HEK293 (cell line): ENCODE data around the gene CADM1.

ENCODE experiments used
- CTCF ChIA-PET: fragments of 350-600 bp; formaldehyde crosslinking; extraction: SDS; loops from one replicate; lab custom pipeline; 2021; ENCODE audit warnings: antibody characterized with exemption; lab: Yijun Ruan, JAX
- POLR2A ChIA-PET: fragments of 300-600 bp; formaldehyde crosslinking; extraction: SDS; loops from one replicate; lab custom pipeline; 2020; ENCODE audit warnings: antibody characterized with exemption, inconsistent platforms; lab: Yijun Ruan, JAX
- H3K27ac ChIP-seq: fragments of 200-500 bp; sonication (Bioruptor generic); 2 replicates; pipeline ENCODE4 v1.5.1; 2014; ENCODE audit warnings: low read depth, low read length, control low read depth, inconsistent platforms; ENCODE audit errors: extremely low read depth
- H3K36me3 ChIP-seq, 2 experiments: fragments of 200-500 bp in 1 of 2; sonication (Bioruptor generic) in 1 of 2; 1 replicate in 1 of 2; 2 replicates in 1 of 2; pipeline ENCODE4 v1.5.1; 2014 to 2017; ENCODE audit warnings: inconsistent platforms in 2 of 2, low read length in 2 of 2; ENCODE audit not compliant: control insufficient read depth in 2 of 2, insufficient read depth in 1 of 2
- H3K4me1 ChIP-seq: fragments of 200-500 bp; sonication (Bioruptor generic); 2 replicates; pipeline ENCODE4 v1.5.1; 2014; ENCODE audit warnings: mild to moderate bottlenecking, low read length, inconsistent platforms; ENCODE audit not compliant: control insufficient read depth, insufficient read depth
- H3K4me3 ChIP-seq: 2 replicates; pipeline ENCODE4 v1.5.1; 2011; ENCODE audit warnings: low read depth, mild to moderate bottlenecking, control low read depth, low read length, moderate library complexity
- H3K9me3 ChIP-seq: fragments of 200-500 bp; sonication (Bioruptor generic); 2 replicates; pipeline ENCODE4 v1.5.1; 2014; ENCODE audit warnings: low read depth, low read length, inconsistent platforms; ENCODE audit not compliant: control insufficient read depth, insufficient read depth
- GFI1B ChIP-seq: fragments of 450-650 bp; formaldehyde crosslinking; IDR thresholded peaks from 2 replicates; pipeline ENCODE4 v1.5.1; 2016; ENCODE audit warnings: missing biosample characterization, missing genetic modification characterization
- GLIS1 ChIP-seq: fragments of 450-650 bp; formaldehyde crosslinking; IDR thresholded peaks from 2 replicates; pipeline ENCODE4 v1.5.1; 2016; ENCODE audit warnings: missing biosample characterization, missing genetic modification characterization
- HIC1 ChIP-seq: fragments of 450-650 bp; formaldehyde crosslinking; IDR thresholded peaks from 2 replicates; pipeline ENCODE4 v1.5.1; 2016; ENCODE audit warnings: missing biosample characterization, missing genetic modification characterization
- HOXA7 ChIP-seq: sonication (generic); formaldehyde crosslinking; IDR thresholded peaks from 2 replicates; pipeline ENCODE4 v1.8.1; 2022; ENCODE audit warnings: missing genetic modification reagents, borderline replicate concordance
- HOXD13 ChIP-seq: sonication (generic); formaldehyde crosslinking; IDR thresholded peaks from 2 replicates; pipeline ENCODE4 v1.8.0; 2022; ENCODE audit warnings: missing genetic modification reagents, borderline replicate concordance
- KLF9 ChIP-seq: fragments of 450-650 bp; formaldehyde crosslinking; IDR thresholded peaks from 2 replicates; pipeline ENCODE4 v1.5.1; 2016; ENCODE audit warnings: missing biosample characterization, missing genetic modification characterization, low read depth
- OVOL3 ChIP-seq: fragments of 450-650 bp; formaldehyde crosslinking; IDR thresholded peaks from 2 replicates; pipeline ENCODE4 v1.5.1; 2016; ENCODE audit warnings: missing biosample characterization, missing genetic modification characterization
- PRDM1 ChIP-seq: fragments of 450-650 bp; formaldehyde crosslinking; IDR thresholded peaks from 2 replicates; pipeline ENCODE4; 2016; ENCODE audit warnings: missing biosample characterization, missing genetic modification characterization
- PRDM10 ChIP-seq: fragments of 450-650 bp; formaldehyde crosslinking; IDR thresholded peaks from 2 replicates; pipeline ENCODE4 v1.5.1; 2016; ENCODE audit warnings: missing biosample characterization, missing genetic modification characterization
- SP2 ChIP-seq: fragments of 450-650 bp; formaldehyde crosslinking; IDR thresholded peaks from 2 replicates; pipeline ENCODE4 v1.5.1; 2016; ENCODE audit warnings: missing biosample characterization, missing genetic modification characterization
- SP3 ChIP-seq: fragments of 450-650 bp; formaldehyde crosslinking; IDR thresholded peaks from 2 replicates; pipeline ENCODE4 v1.5.1; 2016; ENCODE audit warnings: missing biosample characterization, missing genetic modification characterization
- SP7 ChIP-seq: fragments of 450-650 bp; formaldehyde crosslinking; IDR thresholded peaks from 2 replicates; pipeline ENCODE4 v1.5.1; 2016; ENCODE audit warnings: missing biosample characterization, missing genetic modification characterization
- ZBTB20 ChIP-seq: fragments of 450-650 bp; formaldehyde crosslinking; IDR thresholded peaks from 2 replicates; pipeline ENCODE4 v1.5.1; 2016; ENCODE audit warnings: missing biosample characterization, missing genetic modification characterization
- ZBTB48 ChIP-seq: fragments of 450-650 bp; formaldehyde crosslinking; IDR thresholded peaks from 2 replicates; pipeline ENCODE4 v1.5.1; 2016; ENCODE audit warnings: missing biosample characterization, missing genetic modification characterization
- ZEB2 ChIP-seq: fragments of 450-650 bp; formaldehyde crosslinking; IDR thresholded peaks from 2 replicates; pipeline ENCODE4 v1.5.1; 2016; ENCODE audit warnings: missing biosample characterization, missing genetic modification characterization
- ZFP41 ChIP-seq: fragments of 450-650 bp; formaldehyde crosslinking; IDR thresholded peaks from 2 replicates; pipeline ENCODE4 v1.5.1; 2016; ENCODE audit warnings: missing biosample characterization, missing genetic modification characterization, borderline replicate concordance
- ZNF138 ChIP-seq: fragments of 450-650 bp; formaldehyde crosslinking; IDR thresholded peaks from 2 replicates; pipeline ENCODE4 v1.5.1; 2016; ENCODE audit warnings: missing biosample characterization, missing genetic modification characterization, borderline replicate concordance
- ZNF155 ChIP-seq: fragments of 450-650 bp; formaldehyde crosslinking; IDR thresholded peaks from 2 replicates; pipeline ENCODE4 v1.5.1; 2016; ENCODE audit warnings: missing biosample characterization, missing genetic modification characterization
- ZNF18 ChIP-seq: fragments of 450-650 bp; formaldehyde crosslinking; IDR thresholded peaks from 2 replicates; pipeline ENCODE4 v1.5.1; 2016; ENCODE audit warnings: missing biosample characterization, missing genetic modification characterization
- ZNF311 ChIP-seq: fragments of 450-650 bp; formaldehyde crosslinking; IDR thresholded peaks from 2 replicates; pipeline ENCODE4 v1.5.1; 2017; ENCODE audit warnings: missing biosample characterization, missing genetic modification characterization, borderline replicate concordance
- ZNF394 ChIP-seq: fragments of 450-650 bp; formaldehyde crosslinking; IDR thresholded peaks from 2 replicates; pipeline ENCODE4 v1.5.1; 2016; ENCODE audit warnings: missing biosample characterization, missing genetic modification characterization, mild to moderate bottlenecking, moderate library complexity, borderline replicate concordance
- ZNF510 ChIP-seq: fragments of 450-650 bp; formaldehyde crosslinking; IDR thresholded peaks from 2 replicates; pipeline ENCODE4 v1.5.1; 2018; ENCODE audit warnings: mild to moderate bottlenecking, missing genetic modification characterization, missing biosample characterization; ENCODE audit not compliant: insufficient replicate concordance
- ZNF529 ChIP-seq: fragments of 450-650 bp; formaldehyde crosslinking; IDR thresholded peaks from 2 replicates; pipeline ENCODE4 v1.5.1; 2017; ENCODE audit warnings: missing genetic modification characterization, missing biosample characterization; ENCODE audit not compliant: insufficient replicate concordance
- ZNF544 ChIP-seq: fragments of 450-650 bp; formaldehyde crosslinking; IDR thresholded peaks from 2 replicates; pipeline ENCODE4 v1.5.0; 2017; ENCODE audit warnings: missing biosample characterization, missing genetic modification characterization
- ZNF585B ChIP-seq: fragments of 450-650 bp; formaldehyde crosslinking; IDR thresholded peaks from 2 replicates; pipeline ENCODE4 v1.5.1; 2016; ENCODE audit warnings: missing biosample characterization, missing genetic modification characterization
- ZNF623 ChIP-seq: fragments of 450-650 bp; formaldehyde crosslinking; IDR thresholded peaks from 2 replicates; pipeline ENCODE4 v1.5.1; 2016; ENCODE audit warnings: missing biosample characterization, missing genetic modification characterization
- ZNF629 ChIP-seq: fragments of 450-650 bp; formaldehyde crosslinking; IDR thresholded peaks from 2 replicates; pipeline ENCODE4 v1.5.1; 2017; ENCODE audit warnings: missing biosample characterization, missing genetic modification characterization
- ZNF639 ChIP-seq: fragments of 450-650 bp; formaldehyde crosslinking; IDR thresholded peaks from 2 replicates; pipeline ENCODE4 v1.5.1; 2016; ENCODE audit warnings: missing biosample characterization, missing genetic modification characterization
- ZNF658 ChIP-seq: fragments of 450-650 bp; formaldehyde crosslinking; IDR thresholded peaks from 2 replicates; pipeline ENCODE4; 2016; ENCODE audit warnings: missing biosample characterization, missing genetic modification characterization
- ZNF792 ChIP-seq: fragments of 450-650 bp; formaldehyde crosslinking; IDR thresholded peaks from 2 replicates; pipeline ENCODE4 v1.5.1; 2016; ENCODE audit warnings: missing biosample characterization, missing genetic modification characterization

The CADM1 gene

GRCh38 chr11:115249061-115249578, 255.1 kb downstream of the CADM1 start:
- TF ChIP-seq HIC1 (no peak), ZNF792 (tag by site-specific recombination) (no peak), ZNF639 (tag by site-specific recombination) (no peak), GLIS1 (tag by site-specific recombination) (no peak), ZNF585B (tag by site-specific recombination) (no peak), ZNF311 (tag by site-specific recombination) (no peak), ZNF394 (no peak), OVOL3 (no peak), ZFP41 (no peak), ZBTB48 (tag by site-specific recombination) (no peak), KLF9 (tag by site-specific recombination) (no peak), HOXA7 (CRISPR knock-in tag) (no peak), GFI1B (tag by site-specific recombination) (no peak), ZNF510 (tag by site-specific recombination) (no peak), SP7 (no peak), ZNF155 (tag by site-specific recombination) (no peak), ZNF629 (tag by site-specific recombination) (no peak)
- H3K4me1 ChIP-seq = no peaks in the 10 kb centered on the region
- POLR2A ChIA-PET = no interaction called here
- H3K36me3 ChIP-seq = no peaks in the 10 kb centered on the region
- CTCF ChIA-PET = no interaction called here
- no peak overlapping the region for H3K4me3 ChIP-seq
- no peak overlapping the region for H3K27ac ChIP-seq
- H3K9me3 ChIP-seq = no peaks in the 10 kb centered on the region

GRCh38 chr11:115247953-115248352, 256.3 kb downstream of the CADM1 start:
- Histone ChIP-seq H3K4me3 (no peak overlapping the region), H3K27ac (no peak overlapping the region), H3K9me3 (no peaks in the 10 kb centered on the region), H3K4me1 (no peaks in the 10 kb centered on the region), H3K36me3 (no peaks in the 10 kb centered on the region)
- ChIA-PET CTCF (no interaction called here), POLR2A (interaction anchor here (0.6 kb wide), 1 partner anchor 509 kb away, joined by 3 read pairs; no protein-coding TSS in a partner anchor)
- TF ChIP-seq ZNF544 (no peak), ZBTB20 (tag by site-specific recombination) (no peak), PRDM10 (tag by site-specific recombination) (no peak), ZNF18 (tag by site-specific recombination) (no peak), HOXD13 (CRISPR knock-in tag) (no peak), ZNF623 (tag by site-specific recombination) (no peak), ZNF510 (tag by site-specific recombination) (no peak), ZEB2 (tag by site-specific recombination) (no peak), ZFP41 (no peak), SP3 (no peak), ZNF138 (tag by site-specific recombination) (no peak), SP2 (tag by site-specific recombination) (no peak), ZNF658 (tag by site-specific recombination) (no peak), PRDM1 (tag by site-specific recombination) (no peak), ZNF529 (tag by site-specific recombination) (no peak)
